GM06990 (cell line): ENCODE results near the gene DMPK.

Source experiments
- DNase-seq: peaks from one replicate; pipeline ENCODE4 v3.0.0-alpha.2; 2011; ENCODE audit not compliant: insufficient read length; ENCODE audit errors: extremely low read depth
- H3K27me3 ChIP-seq: replicated peaks from 2 replicates; pipeline ENCODE4 v1.6.0; 2011; ENCODE audit warnings: low read length; ENCODE audit not compliant: control insufficient read depth, insufficient read depth
- H3K36me3 ChIP-seq: 2 replicates; pipeline ENCODE4 v1.5.1; 2011; ENCODE audit warnings: low read length; ENCODE audit not compliant: control insufficient read depth, insufficient read depth
- H3K4me3 ChIP-seq: replicated peaks from 2 replicates; pipeline ENCODE4 v1.5.1; 2011; ENCODE audit warnings: low read depth, mild to moderate bottlenecking, control low read depth, low read length
- CTCF ChIP-seq: IDR thresholded peaks from 2 replicates; pipeline ENCODE4 v1.5.1; 2011; ENCODE audit warnings: low read length, control low read depth, mild to moderate bottlenecking, inconsistent platforms; ENCODE audit not compliant: insufficient read depth, poor library complexity, severe bottlenecking

The DMPK gene

GRCh38 chr19:45747513-45747912 is 34.8 kb downstream of the DMPK start:
- Histone ChIP-seq H3K4me3 (no peak overlapping the region), H3K36me3 (no peaks in the 10 kb centered on the region), H3K27me3 (peaks cover 1% of the 10 kb centered on the region; the same call in 1 of the 2 replicates)
- TF ChIP-seq CTCF, result no peak
- DNase-seq, result no peak

GRCh38 chr19:45746866-45747265 is 35.4 kb downstream of the DMPK start:
- no peak for TF ChIP-seq CTCF
- peaks cover 1% of the 10 kb centered on the region; the same call in 1 of the 2 replicates for H3K27me3 ChIP-seq
- DNase-seq, result no peak
- no peaks in the 10 kb centered on the region for H3K36me3 ChIP-seq
- no peak overlapping the region for H3K4me3 ChIP-seq

- H3K4me3 ChIP-seq, result no peak overlapping the region
- no peaks in the 10 kb centered on the region for H3K36me3 ChIP-seq
- TF ChIP-seq CTCF, result no peak
- H3K27me3 ChIP-seq, result peaks cover 1% of the 10 kb centered on the region; the same call in 1 of the 2 replicates
- no peak for DNase-seq
These were observed 36.7 kb downstream of the DMPK start for GRCh38 chr19:45745606-45746005.

GRCh38 chr19:45742969-45743368 is 39.3 kb downstream of the DMPK start:
- TF ChIP-seq CTCF, result no peak
- H3K4me3 ChIP-seq, result no peak overlapping the region

GRCh38 chr19:45739498-45740439 is 42.5 kb downstream of the DMPK start:
- DNase-seq, result no peak
- no peaks in the 10 kb centered on the region for H3K27me3 ChIP-seq
- H3K36me3 ChIP-seq, result no peaks in the 10 kb centered on the region
- TF ChIP-seq CTCF, result no peak
- H3K4me3 ChIP-seq, result no peak overlapping the region

More at GRCh38 chr19:45742969-45743368, 39.3 kb downstream of the DMPK start:
- H3K36me3 ChIP-seq, result no peaks in the 10 kb centered on the region
- H3K27me3 ChIP-seq, result peaks cover 1% of the 10 kb centered on the region; the same call in 1 of the 2 replicates
- DNase-seq, result no peak
